RKO (cell line): ENCODE results near the gene SLC25A31.

Experiments
- DNase-seq: peaks from one replicate; pipeline ENCODE4 v3.0.0-alpha.2; 2016; ENCODE audit warnings: low spot score

The SLC25A31 gene

GRCh38 chr4:127777487-127777886 is 47.3 kb downstream of the SLC25A31 start:
- DNase-seq = no peak

- no peak for DNase-seq
These were observed 47.9 kb downstream of the SLC25A31 start for GRCh38 chr4:127778102-127778501.

- DNase-seq = no peak
These were observed 50.4 kb downstream of the SLC25A31 start for GRCh38 chr4:127780598-127780997.

- no peak for DNase-seq
These were observed 51.3 kb downstream of the SLC25A31 start for GRCh38 chr4:127781300-127782024.

GRCh38 chr4:127782025-127782274 is 51.8 kb downstream of the SLC25A31 start:
- peak; percentile 91 for DNase-seq

- DNase-seq = peak; percentile 49
These were observed 52.2 kb downstream of the SLC25A31 start, which contains the start of gene HSPA4L for GRCh38 chr4:127782275-127783025. Gene HSPA4L, plus strand, starts transcription at chr4:127782322. Its CDS starts 229 bp downstream, at chr4:127782551.

GRCh38 chr4:127783026-127783769 is 53.0 kb downstream of the SLC25A31 start:
- DNase-seq = peak; percentile 89

GRCh38 chr4:127783955-127784770 is 54.0 kb downstream of the SLC25A31 start:
- peak; percentile 69 for DNase-seq

- DNase-seq = peak; percentile 47
These were observed 58.3 kb downstream of the SLC25A31 start for GRCh38 chr4:127788517-127788916.

- DNase-seq = no peak
These were observed 61.2 kb downstream of the SLC25A31 start for GRCh38 chr4:127791391-127791790.

GRCh38 chr4:127793528-127793927 is 63.3 kb downstream of the SLC25A31 start:
- no peak for DNase-seq

GRCh38 chr4:127799711-127800110 is 69.5 kb downstream of the SLC25A31 start:
- DNase-seq = no peak

- DNase-seq = peak; percentile 16
These were observed 79.1 kb downstream of the SLC25A31 start for GRCh38 chr4:127809173-127809800.

GRCh38 chr4:127810551-127810950 is 80.4 kb downstream of the SLC25A31 start:
- no peak for DNase-seq

GRCh38 chr4:127822430-127822829 is 92.2 kb downstream of the SLC25A31 start:
- no peak for DNase-seq
